RWPE2 (cell line): ENCODE measurements around the gene HS3ST4.

Experiments
- ATAC-seq: fragments of 200-7000 bp; cut with Tn5 transposase; 3 replicates; pipeline ENCODE4 v1.9.1; 2021; ENCODE audit warnings: low read depth
- DNase-seq: peaks from one replicate; pipeline ENCODE4 v3.0.0-alpha.2; 2020; ENCODE audit warnings: low spot score
- H3K27ac ChIP-seq: fragments of 450-650 bp; 2 replicates; pipeline ENCODE4 v1.5.1; 2017; ENCODE audit warnings: mild to moderate bottlenecking; ENCODE audit not compliant: poor library complexity, severe bottlenecking
- H3K27me3 ChIP-seq: fragments of 250-450 bp; sonication (Bioruptor Pico); 2 replicates; pipeline ENCODE4 v1.5.1; 2021; ENCODE audit warnings: mild to moderate bottlenecking, moderate library complexity; ENCODE audit not compliant: insufficient read depth, poor library complexity, severe bottlenecking
- H3K36me3 ChIP-seq: fragments of 250-450 bp; sonication (Bioruptor Pico); 2 replicates; pipeline ENCODE4 v1.5.1; 2020; ENCODE audit warnings: low read depth, mild to moderate bottlenecking, moderate library complexity
- H3K4me1 ChIP-seq: fragments of 250-450 bp; sonication (Bioruptor Pico); 2 replicates; pipeline ENCODE4 v1.5.1; 2021; ENCODE audit warnings: mild to moderate bottlenecking, moderate library complexity; ENCODE audit not compliant: insufficient read depth, poor library complexity, severe bottlenecking
- H3K4me3 ChIP-seq: fragments of 250-450 bp; sonication (Bioruptor Pico); 2 replicates; pipeline ENCODE4 v1.5.1; 2021; ENCODE audit warnings: mild to moderate bottlenecking, moderate library complexity; ENCODE audit not compliant: severe bottlenecking
- H3K9me3 ChIP-seq: fragments of 250-450 bp; sonication (Bioruptor Pico); 2 replicates; pipeline ENCODE4 v1.5.1; 2021; ENCODE audit warnings: mild to moderate bottlenecking, moderate library complexity; ENCODE audit not compliant: severe bottlenecking
- TF ChIP-seq, protein P1 (sequence below): fragments of 450-650 bp; IDR thresholded peaks from one replicate; pipeline ENCODE4 v1.5.1; 2017; ENCODE audit warnings: mild to moderate bottlenecking, moderate library complexity; ENCODE audit not compliant: poor library complexity, severe bottlenecking

The HS3ST4 gene

DNA sequence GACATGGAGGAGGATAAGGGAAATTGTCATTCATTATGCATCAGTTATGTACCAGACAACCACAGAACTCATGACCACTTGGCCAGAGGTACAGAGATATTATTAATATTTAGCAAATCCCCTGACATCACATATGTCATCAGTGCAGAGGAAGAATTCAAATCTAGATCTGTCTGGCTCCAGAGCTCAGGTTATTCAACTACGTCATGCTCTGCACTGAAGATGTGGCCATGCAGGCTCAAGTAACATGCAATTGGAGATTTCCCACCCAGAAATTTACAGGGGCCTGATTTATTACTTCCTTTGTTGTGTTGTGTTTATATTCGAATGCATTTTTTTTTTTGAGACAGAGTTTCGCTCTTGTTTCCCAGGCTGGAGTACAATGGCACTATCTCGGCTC, 224.3 kb downstream of the HS3ST4 start:
- Histone ChIP-seq H3K9me3 (no peaks in the 10 kb centered on the region), H3K27ac (no peak overlapping the region), H3K4me1 (no peaks in the 10 kb centered on the region), H3K4me3 (no peak overlapping the region), H3K27me3 (no peaks in the 10 kb centered on the region), H3K36me3 (no peaks in the 10 kb centered on the region)
- DNase-seq (no peak), ATAC-seq (no peak)
- TF ChIP-seq, protein P1, sequence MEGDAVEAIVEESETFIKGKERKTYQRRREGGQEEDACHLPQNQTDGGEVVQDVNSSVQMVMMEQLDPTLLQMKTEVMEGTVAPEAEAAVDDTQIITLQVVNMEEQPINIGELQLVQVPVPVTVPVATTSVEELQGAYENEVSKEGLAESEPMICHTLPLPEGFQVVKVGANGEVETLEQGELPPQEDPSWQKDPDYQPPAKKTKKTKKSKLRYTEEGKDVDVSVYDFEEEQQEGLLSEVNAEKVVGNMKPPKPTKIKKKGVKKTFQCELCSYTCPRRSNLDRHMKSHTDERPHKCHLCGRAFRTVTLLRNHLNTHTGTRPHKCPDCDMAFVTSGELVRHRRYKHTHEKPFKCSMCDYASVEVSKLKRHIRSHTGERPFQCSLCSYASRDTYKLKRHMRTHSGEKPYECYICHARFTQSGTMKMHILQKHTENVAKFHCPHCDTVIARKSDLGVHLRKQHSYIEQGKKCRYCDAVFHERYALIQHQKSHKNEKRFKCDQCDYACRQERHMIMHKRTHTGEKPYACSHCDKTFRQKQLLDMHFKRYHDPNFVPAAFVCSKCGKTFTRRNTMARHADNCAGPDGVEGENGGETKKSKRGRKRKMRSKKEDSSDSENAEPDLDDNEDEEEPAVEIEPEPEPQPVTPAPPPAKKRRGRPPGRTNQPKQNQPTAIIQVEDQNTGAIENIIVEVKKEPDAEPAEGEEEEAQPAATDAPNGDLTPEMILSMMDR: no peak

DNA sequence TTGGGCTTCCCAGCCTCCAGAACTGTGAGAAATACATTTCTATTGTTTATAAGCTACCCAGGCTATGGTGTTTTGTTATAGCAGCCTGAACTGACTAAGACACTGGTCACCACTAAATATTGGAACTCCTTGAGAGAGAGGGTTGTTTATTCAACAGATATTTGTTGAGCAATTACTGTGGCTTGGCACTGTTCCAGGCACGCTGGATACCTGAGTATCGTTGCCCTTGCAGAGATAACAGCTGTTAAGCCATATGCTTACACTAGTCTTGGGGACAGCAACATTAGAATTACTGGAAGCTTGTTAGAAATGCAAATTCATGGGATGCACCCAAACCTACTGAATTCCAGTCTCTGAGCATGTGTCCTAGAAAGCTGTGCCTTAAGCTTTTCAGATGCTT, 230.7 kb downstream of the HS3ST4 start:
- Histone ChIP-seq H3K36me3 (no peaks in the 10 kb centered on the region), H3K27me3 (no peaks in the 10 kb centered on the region), H3K4me1 (no peaks in the 10 kb centered on the region), H3K4me3 (no peak overlapping the region), H3K9me3 (no peaks in the 10 kb centered on the region), H3K27ac (no peak overlapping the region)
- ATAC-seq (no peak), DNase-seq (no peak)
- TF ChIP-seq, protein P1: no peak

DNA sequence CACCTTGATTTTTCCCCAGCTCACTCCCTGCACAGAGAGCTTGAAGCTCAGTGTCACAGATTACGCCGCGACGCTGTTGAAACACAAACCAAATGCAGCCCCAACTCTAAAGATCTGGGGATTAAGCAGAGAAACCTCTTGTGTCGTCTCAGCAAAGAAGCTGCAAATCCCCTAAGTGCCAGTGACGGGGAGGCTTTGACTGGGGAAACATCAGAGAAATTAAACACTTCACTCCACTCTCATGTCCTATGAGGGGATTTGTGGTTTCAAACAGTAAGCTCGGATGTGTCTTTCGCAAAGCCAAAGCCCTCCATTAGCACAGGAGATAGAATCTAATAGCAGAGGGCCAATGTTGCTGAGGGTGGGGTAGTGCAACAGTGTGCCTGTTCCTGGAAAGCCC, 233.7 kb downstream of the HS3ST4 start:
- TF ChIP-seq, protein P1: no peak
- DNase-seq: no peak
- H3K9me3 ChIP-seq: no peaks in the 10 kb centered on the region

DNA sequence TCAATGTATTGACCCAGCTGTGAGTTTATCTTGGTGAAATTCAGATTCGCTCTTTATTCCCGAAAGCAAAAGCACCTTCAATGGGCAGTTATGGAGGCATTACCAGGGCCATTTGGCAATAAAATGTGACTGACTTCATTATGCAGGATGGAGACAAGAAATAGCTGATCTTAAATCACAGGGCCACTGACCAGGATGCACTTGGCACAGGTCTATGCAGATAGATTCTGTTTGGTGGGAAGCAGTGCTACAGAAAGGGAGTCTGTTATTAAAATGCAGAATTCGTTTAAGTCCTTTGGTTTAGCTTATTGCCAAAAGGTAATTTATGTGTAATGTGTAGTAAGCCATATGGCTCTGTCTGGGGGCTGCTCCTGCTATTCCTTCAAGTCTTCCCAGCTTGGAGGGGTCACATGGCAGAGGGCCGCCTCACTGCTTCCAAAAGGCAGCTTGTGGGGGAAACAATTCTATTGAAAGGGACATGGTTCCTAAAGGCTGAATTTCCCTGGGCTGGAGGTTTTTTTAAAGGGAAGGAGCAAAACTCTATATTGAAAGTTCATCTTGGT, 239.8 kb downstream of the HS3ST4 start:
- Histone ChIP-seq H3K27me3 (no peaks in the 10 kb centered on the region), H3K9me3 (no peaks in the 10 kb centered on the region), H3K4me1 (no peaks in the 10 kb centered on the region), H3K27ac (no peak overlapping the region), H3K36me3 (no peaks in the 10 kb centered on the region), H3K4me3 (no peak overlapping the region)
- no peak for DNase-seq
- TF ChIP-seq, protein P1: no peak
- no peak for ATAC-seq

More for the DNA sequence above, 233.7 kb downstream of the HS3ST4 start:
- no peaks in the 10 kb centered on the region for H3K4me1 ChIP-seq
- no peak overlapping the region for H3K27ac ChIP-seq
- no peak overlapping the region for H3K4me3 ChIP-seq
- ATAC-seq: no peak
- H3K27me3 ChIP-seq: no peaks in the 10 kb centered on the region
- no peaks in the 10 kb centered on the region for H3K36me3 ChIP-seq

DNA sequence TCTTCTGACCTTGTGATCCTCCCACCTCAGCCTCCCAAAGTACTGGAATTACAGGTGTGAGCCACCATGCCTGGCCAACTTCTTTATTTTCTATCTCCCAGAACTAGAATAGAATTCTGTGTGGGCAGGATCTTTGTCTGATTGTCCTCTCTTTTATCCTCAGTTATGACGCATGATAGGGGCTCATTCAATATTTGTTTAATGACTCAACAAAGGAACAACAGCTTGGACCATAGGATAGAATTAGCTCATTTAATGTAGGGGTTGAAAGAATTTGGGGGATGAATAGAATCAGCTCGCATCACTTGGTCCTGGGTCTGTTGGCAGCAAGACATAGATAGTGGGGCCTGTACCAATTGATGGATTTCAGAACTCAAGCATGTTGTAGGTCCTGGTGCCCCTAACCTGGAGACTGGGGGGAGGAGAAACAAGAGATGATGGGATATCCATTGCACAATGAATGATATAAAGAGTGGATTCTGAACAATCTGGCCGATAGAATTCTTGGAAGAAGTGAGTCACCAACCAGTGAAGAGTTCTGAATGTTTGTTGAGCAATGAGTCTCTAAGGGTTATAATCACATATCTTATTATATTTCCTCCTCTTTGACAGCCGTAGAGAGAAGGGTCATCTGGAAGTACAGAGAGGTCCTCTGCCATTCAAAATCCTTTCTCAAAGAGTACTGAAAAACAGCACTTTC, 250.2 kb downstream of the HS3ST4 start:
- Histone ChIP-seq H3K4me1 (no peaks in the 10 kb centered on the region), H3K27ac (no peak overlapping the region), H3K36me3 (no peaks in the 10 kb centered on the region), H3K9me3 (no peaks in the 10 kb centered on the region), H3K27me3 (no peaks in the 10 kb centered on the region), H3K4me3 (no peak overlapping the region)
- DNase-seq (no peak), ATAC-seq (no peak)
- TF ChIP-seq, protein P1: no peak
